HepG2 (cell line): ENCODE measurements around the gene NDUFS7. TPM values are rescaled to one million over a fixed set of nuclear protein-coding genes. Genes with fewer than 3 reads are reported as not detected.
A peak's percentile ranks its signal among the peaks of the same experiment; 100 is the strongest.

Experiments used
- ATF1 ChIP-seq: IDR thresholded peaks from 2 replicates; pipeline ENCODE4 v1.6.1; 2016; ENCODE audit warnings: mild to moderate bottlenecking, control low read depth
- CEBPG ChIP-seq: IDR thresholded peaks from 2 replicates; pipeline ENCODE4 v1.6.1; 2016
- DR1 ChIP-seq: sonication (generic); formaldehyde crosslinking; IDR thresholded peaks from 2 replicates; pipeline ENCODE4 v1.8.0; 2021; ENCODE audit warnings: mild to moderate bottlenecking, missing genetic modification reagents, inconsistent platforms
- ETV5 ChIP-seq: IDR thresholded peaks from 2 replicates; pipeline ENCODE4 v1.6.1; 2018; ENCODE audit warnings: missing biosample characterization, missing genetic modification reagents, inconsistent platforms, borderline replicate concordance
- FOXO4 ChIP-seq: sonication (generic); formaldehyde crosslinking; conservative IDR thresholded peaks from 2 replicates; pipeline ENCODE4 v1.8.1; 2023; ENCODE audit warnings: missing genetic modification reagents
- FUBP1 ChIP-seq: sonication (generic); formaldehyde crosslinking; IDR thresholded peaks from 2 replicates; pipeline ENCODE4 v1.5.1; 2020; ENCODE audit warnings: missing genetic modification reagents, mild to moderate bottlenecking, borderline replicate concordance
- HMG20A ChIP-seq: IDR thresholded peaks from 2 replicates; pipeline ENCODE4 v1.6.1; 2016; ENCODE audit warnings: borderline replicate concordance
- IRF2 ChIP-seq: IDR thresholded peaks from 2 replicates; pipeline ENCODE4 v1.6.1; 2018; ENCODE audit warnings: missing genetic modification reagents, missing compliant biosample characterization
- LCORL ChIP-seq, 2 experiments: fragments of 450-650 bp in 1 of 2; sonication (generic) in 1 of 2; formaldehyde crosslinking in 1 of 2; IDR thresholded peaks; 2 replicates each; pipeline versions ENCODE4 v1.5.0 to v1.6.1; 2017 to 2020; ENCODE audit warnings: antibody characterized with exemption in 1 of 2, missing genetic modification reagents in 1 of 2
- MTF1 ChIP-seq: sonication (generic); formaldehyde crosslinking; IDR thresholded peaks from 2 replicates; pipeline ENCODE4 v1.5.0; 2020; ENCODE audit warnings: missing genetic modification reagents
- NKX3-1 ChIP-seq: sonication (generic); formaldehyde crosslinking; IDR thresholded peaks from 2 replicates; pipeline ENCODE4 v1.5.0; 2020; ENCODE audit warnings: missing genetic modification reagents
- PHB2 ChIP-seq: fragments of 450-650 bp; IDR thresholded peaks from 2 replicates; pipeline ENCODE4 v1.6.1; 2018; ENCODE audit not compliant: partially characterized antibody
- PHF5A ChIP-seq: IDR thresholded peaks from one replicate; pipeline ENCODE4 v1.6.1; 2018; ENCODE audit warnings: low read depth, missing genetic modification reagents; ENCODE audit not compliant: unreplicated experiment
- RELA ChIP-seq: sonication (generic); formaldehyde crosslinking; IDR thresholded peaks from 2 replicates; pipeline ENCODE4 v1.4.0; 2020; ENCODE audit warnings: missing genetic modification reagents
- SMARCC2 ChIP-seq: fragments of 450-650 bp; IDR thresholded peaks from 2 replicates; pipeline ENCODE4 v1.6.1; 2017; ENCODE audit warnings: antibody characterized with exemption, mild to moderate bottlenecking
- SMARCE1 ChIP-seq: fragments of 450-650 bp; IDR thresholded peaks from 2 replicates; pipeline ENCODE4 v1.6.1; 2017; ENCODE audit warnings: borderline replicate concordance
- TEAD2 ChIP-seq: sonication (generic); formaldehyde crosslinking; IDR thresholded peaks from 2 replicates; pipeline ENCODE4 v1.9.0; 2021; ENCODE audit warnings: missing genetic modification reagents
- TOE1 ChIP-seq: sonication (generic); formaldehyde crosslinking; IDR thresholded peaks from 2 replicates; pipeline ENCODE4 v1.4.0; 2020; ENCODE audit warnings: mild to moderate bottlenecking, missing genetic modification reagents
- ZFP36L1 ChIP-seq: sonication (generic); formaldehyde crosslinking; IDR thresholded peaks from 2 replicates; pipeline ENCODE4 v1.8.0; 2022; ENCODE audit warnings: mild to moderate bottlenecking, missing genetic modification reagents, moderate library complexity
- ZNF460 ChIP-seq: sonication (generic); formaldehyde crosslinking; IDR thresholded peaks from 2 replicates; pipeline ENCODE4 v1.5.1; 2020; ENCODE audit warnings: missing genetic modification reagents, mild to moderate bottlenecking, borderline replicate concordance
- ZNF496 ChIP-seq: sonication (generic); formaldehyde crosslinking; IDR thresholded peaks from 2 replicates; pipeline ENCODE4 v1.8.1; 2023; ENCODE audit warnings: mild to moderate bottlenecking, moderate library complexity, missing genetic modification reagents; ENCODE audit not compliant: insufficient replicate concordance
- ZNF546 ChIP-seq: sonication (generic); formaldehyde crosslinking; conservative IDR thresholded peaks from 2 replicates; pipeline ENCODE4 v1.8.1; 2023; ENCODE audit warnings: mild to moderate bottlenecking, missing genetic modification reagents
- ZNF639 ChIP-seq: conservative IDR thresholded peaks from 2 replicates; pipeline ENCODE4 v1.6.1; 2018; ENCODE audit warnings: missing genetic modification reagents
- ZNF75D ChIP-seq: sonication (generic); formaldehyde crosslinking; IDR thresholded peaks from 2 replicates; pipeline ENCODE4 v1.8.1; 2023; ENCODE audit warnings: missing genetic modification reagents, mild to moderate bottlenecking, borderline replicate concordance
- polyA plus RNA-seq, 8 experiments: library from polyadenylated mRNA; depleted of rRNA in 3 of 8; stranded (reverse) in 7 of 8; unstranded in 1 of 8; fragments of >200 nt; fragmentation: Illumina TruSeq in 4 of 8; extraction: Trizol in 4 of 8; gene quantifications; 2 replicates each; pipeline versions ENCODE4 v1.2.1 to v1.2.3, GENCODE V29; 2011 to 2016; ENCODE audit warnings: low read depth in 4 of 8, missing spikeins in 1 of 8, mixed read lengths in 1 of 8; ENCODE audit not compliant: insufficient read depth in 1 of 8
- total RNA-seq, 5 experiments: library from RNA; depleted of rRNA; stranded (reverse); fragments of >200 nt; fragmentation: Illumina TruSeq; extraction: Trizol; gene quantifications; 2 replicates each; pipeline ENCODE4 v1.2.3, GENCODE V29; 2016; ENCODE audit warnings: low read depth in 1 of 5
- TF ChIP-seq, protein P1 (sequence below): fragments of 450-650 bp; IDR thresholded peaks from 2 replicates; pipeline ENCODE4 v1.6.1; 2016

The NDUFS7 gene
- total and polyA plus RNA-seq, 2 of the 13 experiments (the other 11 are each of a cell fraction or from before 2014, with no cell fraction given) = 34.3 to 66.9 TPM

- TF ChIP-seq ATF1 (CRISPR knock-in tag) (peak; percentile 85), TEAD2 (CRISPR knock-in tag) (peak; percentile 71; the same call in 1 of the 2 replicates), TOE1 (CRISPR knock-in tag) (no peak), RELA (CRISPR knock-in tag) (no peak), FUBP1 (CRISPR knock-in tag) (no peak), ZNF546 (peak; percentile 83; the same call in 1 of the 2 replicates), ZNF460 (CRISPR knock-in tag) (peak; percentile 73; the same call in 1 of the 2 replicates), SMARCC2 (no peak), NKX3-1 (CRISPR knock-in tag) (peak; percentile 94), LCORL (IDR thresholded peaks at IDR 0.05) (peak; percentile 66; the same call in 1 of the 2 replicates), LCORL (CRISPR knock-in tag; IDR thresholded peaks at IDR 0.05) (peak; percentile 86), ETV5 (CRISPR knock-in tag) (peak; percentile 95), ZNF75D (CRISPR knock-in tag) (no peak), IRF2 (CRISPR knock-in tag) (peak; percentile 97), MTF1 (CRISPR knock-in tag) (peak; percentile 91), CEBPG (peak; percentile 50), DR1 (peak; percentile 99), PHB2 (no peak), SMARCE1 (no peak), ZFP36L1 (CRISPR knock-in tag) (peak; percentile 64; the same call in 1 of the 2 replicates), HMG20A (peak; percentile 43), ZNF639 (CRISPR knock-in tag) (peak; percentile 95), FOXO4 (no peak), ZNF496 (CRISPR knock-in tag) (no peak), PHF5A (CRISPR knock-in tag) (peak; percentile 80)
- TF ChIP-seq, protein P1, sequence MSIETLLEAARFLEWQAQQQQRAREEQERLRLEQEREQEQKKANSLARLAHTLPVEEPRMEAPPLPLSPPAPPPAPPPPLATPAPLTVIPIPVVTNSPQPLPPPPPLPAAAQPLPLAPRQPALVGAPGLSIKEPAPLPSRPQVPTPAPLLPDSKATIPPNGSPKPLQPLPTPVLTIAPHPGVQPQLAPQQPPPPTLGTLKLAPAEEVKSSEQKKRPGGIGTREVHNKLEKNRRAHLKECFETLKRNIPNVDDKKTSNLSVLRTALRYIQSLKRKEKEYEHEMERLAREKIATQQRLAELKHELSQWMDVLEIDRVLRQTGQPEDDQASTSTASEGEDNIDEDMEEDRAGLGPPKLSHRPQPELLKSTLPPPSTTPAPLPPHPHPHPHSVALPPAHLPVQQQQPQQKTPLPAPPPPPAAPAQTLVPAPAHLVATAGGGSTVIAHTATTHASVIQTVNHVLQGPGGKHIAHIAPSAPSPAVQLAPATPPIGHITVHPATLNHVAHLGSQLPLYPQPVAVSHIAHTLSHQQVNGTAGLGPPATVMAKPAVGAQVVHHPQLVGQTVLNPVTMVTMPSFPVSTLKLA = peak; percentile 80
These were observed 54.6 kb downstream of the NDUFS7 start, which contains the start of gene RPS15 (continued) for GRCh38 chr19:1438035-1438932.
